K562 (cell line): ENCODE results near the gene DTNBP1. TPM values are rescaled to one million over a fixed set of nuclear protein-coding genes. Genes with fewer than 3 reads are reported as not detected.
A peak's percentile ranks its signal among the peaks of the same experiment; 100 is the strongest.

Experiments
- ATAC-seq: fragments of 200-7000 bp; cut with Tn5 transposase; 3 replicates; pipeline ENCODE4 v1.9.1; 2020; ENCODE audit warnings: moderate library complexity
- BruUV-seq: library from RNA; stranded (reverse); fragments of 400-500 nt; replicated peaks from 2 replicates; lab custom pipeline; 2021; lab: Mats Ljungman, UMichigan
- CTCF ChIA-PET: fragments of 300-600 bp; formaldehyde crosslinking; extraction: SDS; loops from one replicate; lab custom pipeline; 2021; ENCODE audit warnings: low intra/inter-chr PET ratio; lab: Yijun Ruan, JAX
- POLR2A ChIA-PET: fragments of 300-600, 350-650 bp; sonication (Branson Sonifier 250); formaldehyde crosslinking; extraction: SDS; loops from one replicate; lab custom pipeline; 2021; ENCODE audit warnings: antibody characterized with exemption, inconsistent platforms; lab: Yijun Ruan, JAX
- DNase-seq, 4 experiments: peaks; one replicate each; pipeline versions ENCODE4 v3.0.0 to v3.0.0-alpha.2; 2011 to 2018; ENCODE audit warnings: low spot score in 3 of 4, mixed read lengths in 3 of 4; ENCODE audit errors: extremely low read depth in 1 of 4
- FAIRE-seq: peaks from 2 replicates; lab custom pipeline; 2011; peaks lifted over from hg19 to GRCh38; lab: Jason Lieb, UNC
- H2AFZ ChIP-seq: 2 replicates; pipeline ENCODE4 v1.6.0; 2011; ENCODE audit warnings: low read depth, low read length, control low read depth, inconsistent platforms
- H3K27ac ChIP-seq: fragments of 200-600 bp; 3 replicates; pipeline ENCODE4 v1.8.0; 2011; ENCODE audit warnings: low read depth, mild to moderate bottlenecking, control low read depth, inconsistent platforms, low read length, moderate library complexity, mixed read lengths; ENCODE audit errors: extremely low read depth
- H3K27me3 ChIP-seq, 2 experiments: fragments of 300-600 bp in 1 of 2; 2 replicates in 1 of 2; 3 replicates in 1 of 2; pipeline versions ENCODE4 v1.6.0 to v1.8.0; 2011; ENCODE audit warnings: inconsistent platforms in 2 of 2, low read length in 2 of 2, mild to moderate bottlenecking in 1 of 2, mixed read lengths in 1 of 2, moderate library complexity in 1 of 2; ENCODE audit not compliant: control insufficient read depth in 2 of 2, insufficient read depth in 2 of 2
- H3K36me3 ChIP-seq: fragments of 300-600 bp; 3 replicates; pipeline ENCODE4 v1.8.0; 2011; ENCODE audit warnings: mild to moderate bottlenecking, low read length, inconsistent platforms; ENCODE audit not compliant: control insufficient read depth, insufficient read depth
- H3K4me1 ChIP-seq, 2 experiments: fragments of 200-600 bp in 1 of 2; replicated peaks in 1 of 2; 2 replicates in 1 of 2; 3 replicates in 1 of 2; pipeline versions ENCODE4 v1.5.1 to v1.8.0; 2011; ENCODE audit warnings: inconsistent platforms in 2 of 2, low read length in 2 of 2, mild to moderate bottlenecking in 1 of 2, mixed read lengths in 1 of 2, moderate library complexity in 1 of 2; ENCODE audit not compliant: control insufficient read depth in 2 of 2, insufficient read depth in 2 of 2
- H3K4me2 ChIP-seq: 2 replicates; pipeline ENCODE4 v1.6.1; 2011; ENCODE audit warnings: low read length, control low read depth, inconsistent platforms, mixed read lengths; ENCODE audit not compliant: insufficient read depth
- H3K4me3 ChIP-seq: fragments of 200-600 bp; sonication (generic), shearing (Covaris generic); 2 replicates; pipeline ENCODE4 v1.5.1; 2016; ENCODE audit warnings: control low read depth, inconsistent platforms
- H3K79me2 ChIP-seq: fragments of 200-600 bp; 3 replicates; pipeline ENCODE4 v1.8.0; 2011; ENCODE audit warnings: low read length, inconsistent platforms; ENCODE audit not compliant: control insufficient read depth, insufficient read depth
- H3K9ac ChIP-seq, 2 experiments: 2 replicates each; pipeline versions ENCODE4 v1.6.0 to v1.6.1; 2011; ENCODE audit warnings: low read depth in 2 of 2, low read length in 2 of 2, control low read depth in 1 of 2, inconsistent platforms in 1 of 2, mild to moderate bottlenecking in 1 of 2, mixed read lengths in 1 of 2; ENCODE audit not compliant: insufficient read depth in 1 of 2
- H3K9me1 ChIP-seq: one replicate; pipeline ENCODE4 v1.6.0; 2011; ENCODE audit warnings: inconsistent platforms, mild to moderate bottlenecking, low read length, moderate library complexity; ENCODE audit not compliant: control insufficient read depth, insufficient read depth
- H3K9me3 ChIP-seq: replicated peaks from 2 replicates; pipeline ENCODE4 v1.5.1; 2011; ENCODE audit warnings: low read depth, low read length, inconsistent platforms; ENCODE audit not compliant: control insufficient read depth, insufficient read depth
- H4K20me1 ChIP-seq: replicated peaks from 2 replicates; pipeline ENCODE4 v1.6.1; 2011; ENCODE audit warnings: low read length, inconsistent platforms, mixed read lengths; ENCODE audit not compliant: control insufficient read depth, insufficient read depth
- BHLHE40 ChIP-seq: IDR thresholded peaks from 2 replicates; pipeline ENCODE4 v1.6.1; 2011; ENCODE audit warnings: low read length, improper control_type of control experiment
- BRD4 ChIP-seq: fragments of 200-600 bp; sonication (generic); IDR thresholded peaks from 2 replicates; pipeline ENCODE4 v1.6.1; 2017; ENCODE audit warnings: inconsistent platforms
- ELF4 ChIP-seq: fragments of 450-650 bp; formaldehyde crosslinking; IDR thresholded peaks from 2 replicates; pipeline ENCODE4 v1.4.0; 2022; ENCODE audit warnings: missing genetic modification characterization
- KLF16 ChIP-seq: IDR thresholded peaks from 2 replicates; pipeline ENCODE4 v1.6.1; 2016; ENCODE audit warnings: antibody characterized with exemption
- MCM5 ChIP-seq: fragments of 450-650 bp; IDR thresholded peaks from 2 replicates; pipeline ENCODE4 v1.6.1; 2016; ENCODE audit warnings: low read depth
- NRF1 ChIP-seq, 2 experiments: fragments of 450-650 bp; IDR thresholded peaks in 1 of 2; conservative IDR thresholded peaks in 1 of 2; 2 replicates each; pipeline ENCODE4 v1.6.1; 2014; ENCODE audit warnings: mild to moderate bottlenecking in 2 of 2
- RAD21 ChIP-seq, 2 experiments: fragments of 250-450 bp in 1 of 2; fragments of 450-650 bp in 1 of 2; sonication (Bioruptor Pico) in 1 of 2; formaldehyde crosslinking in 1 of 2; IDR thresholded peaks in 1 of 2; conservative IDR thresholded peaks in 1 of 2; 2 replicates each; pipeline versions ENCODE4 v1.4.0 to v1.8.0; 2020 to 2022; ENCODE audit warnings: mild to moderate bottlenecking in 2 of 2, moderate library complexity in 1 of 2
- ZNF589 ChIP-seq: fragments of 200-800 bp; sonication (Bioruptor generic); IDR thresholded peaks from 2 replicates; pipeline ENCODE4 v1.6.1; 2016; ENCODE audit warnings: low read depth, missing genetic modification characterization, missing compliant biosample characterization
- ZNF696 ChIP-seq: fragments of 250-450 bp; sonication (Bioruptor Pico); conservative IDR thresholded peaks from 2 replicates; pipeline ENCODE4 v1.4.0; 2020; ENCODE audit warnings: mild to moderate bottlenecking, moderate library complexity
- WGBS: fragments of 100-300 bp; shearing (Covaris generic); methylation state at CpG from one replicate; pipeline ENCODE4 v1.1.6; 2016; ENCODE audit warnings: low coverage, mixed read lengths; ENCODE audit not compliant: insufficient coverage; ENCODE audit errors: missing lambda C conversion rate; 5-methylcytosine and 5-hydroxymethylcytosine counted together
- in situ Hi-C: fragments of 300-500 bp; cut with MboI; formaldehyde crosslinking; loops from 4 replicates; pipeline ENCODE4 v1.15.0; 2018; ENCODE audit warnings: inconsistent platforms, mixed read lengths
- intact Hi-C: fragments of 100-400 bp; cut with micrococcal nuclease; formaldehyde crosslinking; loops from 2 replicates; pipeline ENCODE4 v1.14.2; 2022
- polyA plus RNA-seq, 8 experiments: library from polyadenylated mRNA; depleted of rRNA in 4 of 8; stranded (reverse) in 5 of 8; unstranded in 3 of 8; fragments of >200 nt; fragmentation: Nextera tagmentation in 2 of 8; fragmentation: Illumina TruSeq in 1 of 8; extraction: Ambion mirVana in 2 of 8; extraction: Trizol in 1 of 8; gene quantifications; 2 replicates each; pipeline versions ENCODE4 v1.2.1 to v1.2.3, GENCODE V29; 2011 to 2014; ENCODE audit warnings: inconsistent platforms in 1 of 8, missing spikeins in 1 of 8
- total RNA-seq, 7 experiments: library from RNA; depleted of rRNA in 6 of 7; stranded (reverse); fragments of >200 nt in 6 of 7; fragmentation: Illumina TruSeq in 2 of 7; extraction: Trizol in 2 of 7; gene quantifications; 2 replicates each; pipeline versions ENCODE4 v1.2.1 to v1.2.3, GENCODE V29; 2011 to 2021; ENCODE audit warnings: low replicate concordance in 1 of 7
- TF ChIP-seq, protein P1 (sequence below): fragments of 450-650 bp; formaldehyde crosslinking; IDR thresholded peaks from 2 replicates; pipeline ENCODE4 v1.4.0; 2020; ENCODE audit warnings: mild to moderate bottlenecking, moderate library complexity
- TF ChIP-seq, protein P2 (sequence below): fragments of 450-650 bp; formaldehyde crosslinking; IDR thresholded peaks from 2 replicates; pipeline ENCODE4 v1.4.0; 2020; ENCODE audit warnings: mild to moderate bottlenecking, mixed read lengths
- TF ChIP-seq, protein P3 (sequence below): sonication (generic); formaldehyde crosslinking; IDR thresholded peaks from 2 replicates; pipeline ENCODE4 v1.8.0; 2022; ENCODE audit warnings: missing genetic modification reagents, mild to moderate bottlenecking, borderline replicate concordance
- TF ChIP-seq, protein P4 (sequence below), 2 experiments: fragments of 450-650 bp; conservative IDR thresholded peaks; 2 replicates each; pipeline ENCODE4 v1.6.1; 2017; ENCODE audit warnings: mild to moderate bottlenecking in 2 of 2, moderate library complexity in 2 of 2
- TF ChIP-seq, protein P5 (sequence below): fragments of 450-650 bp; formaldehyde crosslinking; IDR thresholded peaks from 2 replicates; pipeline ENCODE4 v1.4.0; 2022; ENCODE audit warnings: missing genetic modification characterization

The DTNBP1 gene
- total and polyA plus RNA-seq, 9 of the 15 experiments (the other 6 are each of a cell fraction or from before 2014, with no cell fraction given) = 16.7 to 54.5 (median 21.4) TPM

DNA sequence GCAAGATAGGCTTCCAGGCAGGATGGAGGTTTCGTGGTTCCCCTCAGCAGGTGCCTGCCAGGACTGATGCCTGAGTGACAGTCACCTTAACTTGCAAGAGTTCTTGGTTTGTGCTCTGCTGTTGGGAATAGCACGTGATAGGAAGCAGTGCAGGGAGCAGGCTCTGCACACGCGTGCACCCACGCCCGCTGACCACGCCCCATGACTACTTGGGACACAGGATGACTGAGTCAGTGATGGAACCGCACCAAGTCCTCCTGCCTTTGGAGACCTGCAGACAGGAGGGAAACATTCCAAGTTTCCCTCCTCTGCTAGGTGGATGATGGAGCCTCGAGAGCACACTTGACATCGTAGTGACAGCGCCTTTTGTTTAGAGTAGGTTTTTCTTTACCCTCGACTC is 164.2 kb downstream of the DTNBP1 start:
- Histone ChIP-seq H2AFZ (no peak overlapping the region), H3K9me3 (no peaks in the 10 kb centered on the region), H3K4me1 (peaks cover 0 to 8% of the 10 kb centered on the region in 2 experiments; a peak in 3 of 5 replicates), H3K9me1 (no peaks in the 10 kb centered on the region), H3K27ac (no peak overlapping the region), H3K79me2 (no peaks in the 10 kb centered on the region), H4K20me1 (no peaks in the 10 kb centered on the region), H3K36me3 (peaks cover 74% of the 10 kb centered on the region), H3K4me2 (no peak overlapping the region), H3K9ac (no peak overlapping the region; a peak in 1 of 4 replicates), H3K27me3 (no peaks in the 10 kb centered on the region), H3K4me3 (no peak overlapping the region)
- no TSS peak for BruUV-seq
- FAIRE-seq = no peak
- ATAC-seq = peak; percentile 43; the same call in 2 of the 3 replicates
- DNase-seq = peak in 2 of 4 experiments; percentile 31 to 34
- POLR2A ChIA-PET = interaction anchor here (0.8 kb wide), 1 partner anchor 160 kb away, joined by 3 read pairs; no protein-coding TSS in a partner anchor
- in situ Hi-C loops = no loop called here
- CTCF ChIA-PET = no interaction called here
- TF ChIP-seq RAD21 (CRISPR knock-in tag; conservative IDR thresholded peaks at IDR 0.05 in 1 of 2, IDR thresholded peaks at IDR 0.05 in 1 of 2) (no peak), ZNF696 (no peak), KLF16 (no peak), ZNF589 (no peak), ELF4 (CRISPR knock-in tag) (no peak), BHLHE40 (peak; percentile 74; the same call in 1 of the 2 replicates), BRD4 (no peak), NRF1 (conservative IDR thresholded peaks at IDR 0.05 in 1 of 2, IDR thresholded peaks at IDR 0.05 in 1 of 2) (peak in 1 of 2 experiments; percentile 43; a peak in 1 of 4 replicates), MCM5 (no peak)
- TF ChIP-seq, protein P1, sequence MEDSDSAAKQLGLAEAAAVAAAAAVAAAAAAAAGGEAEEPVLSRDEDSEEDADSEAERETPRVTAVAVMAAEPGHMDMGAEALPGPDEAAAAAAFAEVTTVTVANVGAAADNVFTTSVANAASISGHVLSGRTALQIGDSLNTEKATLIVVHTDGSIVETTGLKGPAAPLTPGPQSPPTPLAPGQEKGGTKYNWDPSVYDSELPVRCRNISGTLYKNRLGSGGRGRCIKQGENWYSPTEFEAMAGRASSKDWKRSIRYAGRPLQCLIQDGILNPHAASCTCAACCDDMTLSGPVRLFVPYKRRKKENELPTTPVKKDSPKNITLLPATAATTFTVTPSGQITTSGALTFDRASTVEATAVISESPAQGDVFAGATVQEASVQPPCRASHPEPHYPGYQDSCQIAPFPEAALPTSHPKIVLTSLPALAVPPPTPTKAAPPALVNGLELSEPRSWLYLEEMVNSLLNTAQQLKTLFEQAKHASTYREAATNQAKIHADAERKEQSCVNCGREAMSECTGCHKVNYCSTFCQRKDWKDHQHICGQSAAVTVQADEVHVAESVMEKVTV (CRISPR knock-in tag) = no peak
- TF ChIP-seq, protein P2, sequence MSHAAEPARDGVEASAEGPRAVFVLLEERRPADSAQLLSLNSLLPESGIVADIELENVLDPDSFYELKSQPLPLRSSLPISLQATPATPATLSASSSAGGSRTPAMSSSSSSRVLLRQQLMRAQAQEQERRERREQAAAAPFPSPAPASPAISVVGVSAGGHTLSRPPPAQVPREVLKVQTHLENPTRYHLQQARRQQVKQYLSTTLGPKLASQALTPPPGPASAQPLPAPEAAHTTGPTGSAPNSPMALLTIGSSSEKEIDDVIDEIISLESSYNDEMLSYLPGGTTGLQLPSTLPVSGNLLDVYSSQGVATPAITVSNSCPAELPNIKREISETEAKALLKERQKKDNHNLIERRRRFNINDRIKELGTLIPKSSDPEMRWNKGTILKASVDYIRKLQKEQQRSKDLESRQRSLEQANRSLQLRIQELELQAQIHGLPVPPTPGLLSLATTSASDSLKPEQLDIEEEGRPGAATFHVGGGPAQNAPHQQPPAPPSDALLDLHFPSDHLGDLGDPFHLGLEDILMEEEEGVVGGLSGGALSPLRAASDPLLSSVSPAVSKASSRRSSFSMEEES (CRISPR knock-in tag) = no peak
- TF ChIP-seq, protein P3, sequence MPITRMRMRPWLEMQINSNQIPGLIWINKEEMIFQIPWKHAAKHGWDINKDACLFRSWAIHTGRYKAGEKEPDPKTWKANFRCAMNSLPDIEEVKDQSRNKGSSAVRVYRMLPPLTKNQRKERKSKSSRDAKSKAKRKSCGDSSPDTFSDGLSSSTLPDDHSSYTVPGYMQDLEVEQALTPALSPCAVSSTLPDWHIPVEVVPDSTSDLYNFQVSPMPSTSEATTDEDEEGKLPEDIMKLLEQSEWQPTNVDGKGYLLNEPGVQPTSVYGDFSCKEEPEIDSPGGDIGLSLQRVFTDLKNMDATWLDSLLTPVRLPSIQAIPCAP = no peak
- TF ChIP-seq, protein P4, sequence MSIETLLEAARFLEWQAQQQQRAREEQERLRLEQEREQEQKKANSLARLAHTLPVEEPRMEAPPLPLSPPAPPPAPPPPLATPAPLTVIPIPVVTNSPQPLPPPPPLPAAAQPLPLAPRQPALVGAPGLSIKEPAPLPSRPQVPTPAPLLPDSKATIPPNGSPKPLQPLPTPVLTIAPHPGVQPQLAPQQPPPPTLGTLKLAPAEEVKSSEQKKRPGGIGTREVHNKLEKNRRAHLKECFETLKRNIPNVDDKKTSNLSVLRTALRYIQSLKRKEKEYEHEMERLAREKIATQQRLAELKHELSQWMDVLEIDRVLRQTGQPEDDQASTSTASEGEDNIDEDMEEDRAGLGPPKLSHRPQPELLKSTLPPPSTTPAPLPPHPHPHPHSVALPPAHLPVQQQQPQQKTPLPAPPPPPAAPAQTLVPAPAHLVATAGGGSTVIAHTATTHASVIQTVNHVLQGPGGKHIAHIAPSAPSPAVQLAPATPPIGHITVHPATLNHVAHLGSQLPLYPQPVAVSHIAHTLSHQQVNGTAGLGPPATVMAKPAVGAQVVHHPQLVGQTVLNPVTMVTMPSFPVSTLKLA (conservative IDR thresholded peaks at IDR 0.05) = 0 out of 4 replicates have a peak, but pooled peaks of 1 of the 2 experiments have one; percentile 15
- TF ChIP-seq, protein P5, sequence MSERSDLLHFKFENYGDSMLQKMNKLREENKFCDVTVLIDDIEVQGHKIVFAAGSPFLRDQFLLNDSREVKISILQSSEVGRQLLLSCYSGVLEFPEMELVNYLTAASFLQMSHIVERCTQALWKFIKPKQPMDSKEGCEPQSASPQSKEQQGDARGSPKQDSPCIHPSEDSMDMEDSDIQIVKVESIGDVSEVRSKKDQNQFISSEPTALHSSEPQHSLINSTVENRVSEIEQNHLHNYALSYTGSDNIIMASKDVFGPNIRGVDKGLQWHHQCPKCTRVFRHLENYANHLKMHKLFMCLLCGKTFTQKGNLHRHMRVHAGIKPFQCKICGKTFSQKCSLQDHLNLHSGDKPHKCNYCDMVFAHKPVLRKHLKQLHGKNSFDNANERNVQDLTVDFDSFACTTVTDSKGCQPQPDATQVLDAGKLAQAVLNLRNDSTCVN (CRISPR knock-in tag) = no peak
- intact Hi-C loops = no loop called here
- 80% methylated on average over 12 of the region's 12 CpGs for whole genome bisulfite sequencing
